IMR-90 (cell line): Measurements from ENCODE around the gene PMS1. TPM values are rescaled to one million over a fixed set of nuclear protein-coding genes. Genes with fewer than 3 reads are reported as not detected.

Experiments
- ATAC-seq: fragments of 200-7000 bp; cut with Tn5 transposase; 2 replicates; pipeline ENCODE4 v1.9.1; 2020; ENCODE audit warnings: low read depth, mild to moderate bottlenecking, moderate library complexity
- BruUV-seq: library from RNA; stranded (reverse); fragments of 400-500 nt; replicated peaks from 2 replicates; lab custom pipeline; 2021; lab: Mats Ljungman, UMichigan
- CTCF ChIA-PET: fragments of 300-600 bp; formaldehyde crosslinking; extraction: SDS; loops from one replicate; lab custom pipeline; 2021; ENCODE audit warnings: antibody characterized with exemption; lab: Yijun Ruan, JAX
- POLR2A ChIA-PET: fragments of 300-600 bp; sonication (Branson Sonifier 250); formaldehyde crosslinking; loops from one replicate; lab custom pipeline; 2022; ENCODE audit warnings: antibody characterized with exemption; ENCODE audit not compliant: unreplicated experiment; lab: Charles Lee
- DNase-seq: peaks from one replicate; pipeline ENCODE4 v3.0.0; 2013
- H2AFZ ChIP-seq: replicated peaks from 2 replicates; pipeline ENCODE3; 2013; ENCODE audit warnings: low read length, mild to moderate bottlenecking; ENCODE audit not compliant: poor library complexity
- H2AK5ac ChIP-seq: 2 replicates; pipeline ENCODE4 v1.6.1; 2013; ENCODE audit warnings: low read depth, low read length, inconsistent platforms
- H2AK9ac ChIP-seq: replicated peaks from 2 replicates; pipeline ENCODE3; 2013; ENCODE audit warnings: mild to moderate bottlenecking, low read depth, low read length, moderate library complexity; ENCODE audit not compliant: poor library complexity
- H2BK120ac ChIP-seq: 2 replicates; pipeline ENCODE4 v1.6.1; 2013; ENCODE audit warnings: low read depth, low read length, inconsistent platforms
- H2BK15ac ChIP-seq: 3 replicates; pipeline ENCODE4 v1.6.1; 2013; ENCODE audit warnings: low read depth, low read length, inconsistent platforms
- H2BK20ac ChIP-seq: 2 replicates; pipeline ENCODE4 v1.6.1; 2013; ENCODE audit warnings: low read depth, mild to moderate bottlenecking, inconsistent platforms, low read length, moderate library complexity
- H2BK5ac ChIP-seq: 2 replicates; pipeline ENCODE4 v1.6.1; 2013; ENCODE audit warnings: mild to moderate bottlenecking, low read depth, low read length, inconsistent platforms; ENCODE audit not compliant: poor library complexity, severe bottlenecking
- H3K14ac ChIP-seq: replicated peaks from 2 replicates; pipeline ENCODE4 v1.6.1; 2013; ENCODE audit warnings: low read depth, low read length, inconsistent platforms
- H3K18ac ChIP-seq: 2 replicates; pipeline ENCODE4 v1.6.1; 2013; ENCODE audit warnings: low read depth, low read length, control low read depth
- H3K23ac ChIP-seq: 2 replicates; pipeline ENCODE4 v1.6.1; 2013; ENCODE audit warnings: low read depth, low read length, inconsistent platforms
- H3K27ac ChIP-seq: 2 replicates; pipeline ENCODE4 v1.5.1; 2013; ENCODE audit warnings: mild to moderate bottlenecking, control low read depth, low read length; ENCODE audit not compliant: insufficient read depth
- H3K27me3 ChIP-seq: 2 replicates; pipeline ENCODE4 v1.6.1; 2013; ENCODE audit warnings: low read length; ENCODE audit not compliant: control insufficient read depth, insufficient read depth
- H3K36me3 ChIP-seq: 2 replicates; pipeline ENCODE4 v1.6.1; 2013; ENCODE audit warnings: low read length, mixed read lengths; ENCODE audit not compliant: control insufficient read depth, insufficient read depth
- H3K4ac ChIP-seq: 2 replicates; pipeline ENCODE4 v1.6.1; 2013; ENCODE audit warnings: low read depth, low read length, inconsistent platforms
- H3K4me1 ChIP-seq: 2 replicates; pipeline ENCODE4 v1.6.1; 2013; ENCODE audit warnings: low read length, mixed read lengths; ENCODE audit not compliant: control insufficient read depth, insufficient read depth
- H3K4me2 ChIP-seq: 2 replicates; pipeline ENCODE4 v1.6.1; 2013; ENCODE audit warnings: low read depth, mild to moderate bottlenecking, control low read depth, low read length, moderate library complexity
- H3K4me3 ChIP-seq: 2 replicates; pipeline ENCODE4 v1.5.1; 2013; ENCODE audit warnings: low read depth, mild to moderate bottlenecking, control low read depth, low read length, moderate library complexity; ENCODE audit not compliant: insufficient read depth
- H3K56ac ChIP-seq: 2 replicates; pipeline ENCODE4 v1.6.1; 2013; ENCODE audit warnings: low read length, inconsistent platforms; ENCODE audit not compliant: insufficient read depth; ENCODE audit errors: extremely low read depth
- H3K79me1 ChIP-seq, 2 experiments: 2 replicates each; pipeline ENCODE4 v1.6.1; 2013; ENCODE audit warnings: low read length in 2 of 2, inconsistent platforms in 1 of 2, low read depth in 1 of 2
- H3K9ac ChIP-seq: 2 replicates; pipeline ENCODE4 v1.6.1; 2013; ENCODE audit warnings: low read depth, low read length, control low read depth
- H3K9me1 ChIP-seq: 2 replicates; pipeline ENCODE4 v1.6.1; 2013; ENCODE audit warnings: low read length, inconsistent platforms; ENCODE audit not compliant: insufficient read depth
- H3K9me3 ChIP-seq: 2 replicates; pipeline ENCODE4 v1.6.1; 2013; ENCODE audit warnings: low read length; ENCODE audit not compliant: control insufficient read depth, insufficient read depth
- H4K20me1 ChIP-seq: 2 replicates; pipeline ENCODE4 v1.6.1; 2013; ENCODE audit warnings: low read length, inconsistent platforms; ENCODE audit not compliant: insufficient read depth
- H4K5ac ChIP-seq: 2 replicates; pipeline ENCODE4 v1.6.1; 2013; ENCODE audit warnings: mild to moderate bottlenecking, low read depth, low read length, control low read depth
- H4K8ac ChIP-seq, 2 experiments: 2 replicates each; pipeline ENCODE4 v1.6.1; 2013; ENCODE audit warnings: low read depth in 2 of 2, low read length in 2 of 2, control low read depth in 1 of 2, inconsistent platforms in 1 of 2
- H4K91ac ChIP-seq: 2 replicates; pipeline ENCODE4 v1.6.1; 2013; ENCODE audit warnings: low read depth, low read length, inconsistent platforms; ENCODE audit not compliant: insufficient read depth
- CHD1 ChIP-seq: IDR thresholded peaks from 2 replicates; pipeline ENCODE4 v1.6.1; 2012; ENCODE audit warnings: low read depth, low read length, improper control_type of control experiment
- MAFK ChIP-seq: IDR thresholded peaks from 2 replicates; pipeline ENCODE4 v1.6.1; 2012; ENCODE audit warnings: low read depth, low read length, improper control_type of control experiment
- POLR2A ChIP-seq: IDR thresholded peaks from 2 replicates; pipeline ENCODE4 v1.6.1; 2012; ENCODE audit warnings: mild to moderate bottlenecking, low read depth, low read length
- SMC3 ChIP-seq: fragments of 150-350 bp; IDR thresholded peaks from 2 replicates; pipeline ENCODE4 v1.6.1; 2016; ENCODE audit warnings: low read depth, mild to moderate bottlenecking, antibody characterized with exemption, low read length, moderate library complexity
- WGBS, 2 experiments: methylation state at CpG; one replicate each; pipeline versions ENCODE4 v1.1.5 to v1.1.7; 2013; ENCODE audit warnings: missing lambda C conversion rate in 2 of 2; ENCODE audit not compliant: insufficient read length in 1 of 2; ENCODE audit errors: extremely low coverage in 2 of 2; 5-methylcytosine and 5-hydroxymethylcytosine counted together
- dilution Hi-C: fragments of 300-500 bp; cut with HindIII; formaldehyde crosslinking; loops from one replicate; pipeline ENCODE4 v1.14.3; 2018; ENCODE audit warnings: low sequenced_read_pairs; ENCODE audit not compliant: unreplicated experiment
- in situ Hi-C: fragments of 300-500 bp; cut with MboI; formaldehyde crosslinking; loops from 3 replicates; pipeline ENCODE4 v1.14.3; 2019; ENCODE audit warnings: low sequenced_read_pairs, inconsistent platforms, mixed read lengths
- intact Hi-C: fragments of 100-400 bp; cut with micrococcal nuclease; formaldehyde crosslinking; loops from 2 replicates; pipeline ENCODE4 v1.10.0; 2022
- polyA plus RNA-seq, 3 experiments: library from polyadenylated mRNA; depleted of rRNA; stranded (reverse); fragments of >200 nt; gene quantifications; 2 replicates each; pipeline ENCODE4 v1.2.3, GENCODE V29; 2012; ENCODE audit warnings: low replicate concordance in 1 of 3
- total RNA-seq: library from RNA; depleted of rRNA; stranded (reverse); fragments of >200 nt; gene quantifications from 2 replicates; pipeline ENCODE4 v1.2.3, GENCODE V29; 2012

PMS1 gene
- total and polyA plus RNA-seq, 2 of the 4 experiments (the other 2 are of a cell fraction): 8.1 to 10.6 TPM

- no peak overlapping the region for H2BK20ac ChIP-seq
- H3K56ac ChIP-seq: no peak overlapping the region
- no peak overlapping the region for H3K4me2 ChIP-seq
- ChIA-PET CTCF (no interaction called here), POLR2A (no interaction called here)
- H3K79me1 ChIP-seq: peaks cover 0 to 4% of the 10 kb centered on the region in 2 experiments; a peak in 1 of 4 replicates
- H3K27ac ChIP-seq: no peak overlapping the region
- H2AK9ac ChIP-seq: no peak overlapping the region
- H2BK15ac ChIP-seq: no peak overlapping the region
- H4K5ac ChIP-seq: no peak overlapping the region
- ATAC-seq (no peak), DNase-seq (no peak)
- H3K18ac ChIP-seq: no peak overlapping the region
- dilution Hi-C loops: no loop called here
- no peak overlapping the region for H2BK120ac ChIP-seq
- no peak overlapping the region for H4K91ac ChIP-seq
- no peaks in the 10 kb centered on the region for H3K9me1 ChIP-seq
- no peak overlapping the region for H4K8ac ChIP-seq
- no peak overlapping the region for H3K4ac ChIP-seq
- no peaks in the 10 kb centered on the region for H3K9me3 ChIP-seq
- no peaks in the 10 kb centered on the region for H3K4me1 ChIP-seq
- TF ChIP-seq CHD1 (no peak), POLR2A (no peak), MAFK (no peak), SMC3 (no peak)
- no peak overlapping the region for H3K9ac ChIP-seq
- BruUV-seq: no TSS peak
- H3K4me3 ChIP-seq: no peak overlapping the region
- intact Hi-C loops: no loop called here
- no peak overlapping the region for H2BK5ac ChIP-seq
- peaks cover 20% of the 10 kb centered on the region for H3K36me3 ChIP-seq
- no peak overlapping the region for H2AK5ac ChIP-seq
- H4K20me1 ChIP-seq: no peaks in the 10 kb centered on the region
- in situ Hi-C loops: no loop called here
- H3K23ac ChIP-seq: no peak overlapping the region
- H3K27me3 ChIP-seq: no peaks in the 10 kb centered on the region
- H2AFZ ChIP-seq: no peak overlapping the region
- no CpG with 5 or more reads among the region's 6 CpGs for WGBS, 2 experiments
- H3K14ac ChIP-seq: no peak overlapping the region
These were observed 13.5 kb upstream of the PMS1 start for GRCh38 chr2:189770590-189771322.
